GM21447 (cell line): ENCODE measurements around the gene DNAL1.
"Not testable (repeated sequence)": the region's sequence is repeated elsewhere in the genome, so short reads cannot be mapped to it uniquely, and the experiment has no call there.

Experiments used
- ATAC-seq: cut with Tn5 transposase; IDR thresholded peaks from one replicate; pipeline ENCODE4 v1.9.1; 2021; ENCODE audit not compliant: unreplicated experiment

Gene DNAL1

DNA sequence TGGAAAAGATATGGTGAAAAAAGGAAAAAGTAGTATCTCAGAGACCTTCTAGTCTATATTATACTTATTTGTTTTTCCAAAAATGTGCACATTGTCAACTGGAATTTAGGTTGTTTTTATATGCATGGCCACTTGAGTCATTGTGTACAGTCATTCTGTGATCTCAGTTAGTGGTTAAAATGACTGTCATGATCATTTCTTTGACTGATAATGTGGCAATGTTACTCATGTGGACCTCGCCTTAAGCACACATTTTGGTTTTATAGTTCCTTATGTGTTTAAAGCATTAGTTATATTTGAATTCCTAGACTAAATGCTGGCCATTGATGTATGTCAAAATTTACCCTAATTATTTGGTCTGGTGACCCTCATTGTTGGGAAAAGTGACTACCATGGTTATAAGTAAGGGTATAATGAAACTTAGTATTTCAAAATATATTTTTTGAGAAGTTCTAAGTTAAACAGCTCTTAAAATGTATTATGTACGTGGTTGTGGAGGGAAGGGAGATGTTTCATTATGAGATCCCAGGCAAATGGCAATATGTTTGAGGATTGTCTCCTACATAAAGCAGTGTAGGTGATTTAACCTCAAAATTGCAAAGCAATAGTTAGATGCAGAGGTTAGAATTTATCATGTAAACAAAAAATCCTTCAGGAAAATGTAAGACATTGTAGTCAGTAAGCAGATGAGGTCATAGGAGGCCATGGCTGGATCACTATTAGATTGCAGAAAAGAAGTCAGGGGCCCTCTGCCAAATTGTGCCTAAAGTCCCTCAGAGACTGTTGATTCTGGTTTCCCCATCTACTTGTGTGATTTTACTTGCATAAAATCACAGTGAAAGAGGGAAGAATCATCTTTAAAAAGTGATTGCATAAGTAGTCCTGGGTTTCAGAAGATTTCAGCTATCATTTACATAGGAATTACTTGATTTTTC is 51.9 kb downstream of the DNAL1 start:
- ATAC-seq, result peak; percentile 76

DNA sequence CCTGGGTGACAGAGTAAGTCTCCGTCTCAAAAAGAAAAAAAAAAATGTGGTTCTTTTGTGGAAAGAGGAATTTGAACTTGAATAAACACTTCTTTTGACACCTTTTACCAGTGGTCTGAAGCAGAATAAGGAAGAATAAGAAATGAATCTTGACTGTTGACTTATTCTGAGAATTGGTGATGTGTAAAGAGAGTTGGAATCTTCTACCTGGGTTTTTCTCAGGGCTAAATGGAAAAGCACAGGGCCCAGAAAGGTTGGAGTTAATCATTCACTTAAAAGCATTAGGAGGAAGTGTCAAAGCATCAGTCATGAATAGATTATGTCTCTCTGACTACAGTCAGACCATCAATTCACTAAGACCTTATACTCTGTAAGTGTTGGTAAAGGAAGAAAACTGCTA is 55.5 kb downstream of the DNAL1 start:
- ATAC-seq, result no peak

DNA sequence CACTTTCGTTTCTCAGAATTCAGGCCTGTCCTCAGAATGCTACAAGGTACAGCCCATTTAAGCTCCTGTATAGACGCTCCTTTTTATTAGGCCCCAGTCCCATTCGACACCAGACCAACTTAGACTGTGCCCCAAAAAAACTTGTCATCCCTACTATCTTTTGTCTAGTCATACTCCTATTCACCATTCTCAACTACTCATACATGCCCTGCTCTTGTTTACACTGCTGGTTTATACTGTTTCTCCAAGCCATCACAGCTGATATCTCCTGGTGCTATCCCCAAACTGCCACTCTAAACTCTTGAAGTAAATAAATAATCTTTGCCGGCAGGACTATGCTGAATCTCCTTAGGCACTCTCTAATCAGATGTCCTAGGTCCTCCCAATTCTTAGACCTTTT is 63.3 kb downstream of the DNAL1 start:
- ATAC-seq, result not testable (repeated sequence)

DNA sequence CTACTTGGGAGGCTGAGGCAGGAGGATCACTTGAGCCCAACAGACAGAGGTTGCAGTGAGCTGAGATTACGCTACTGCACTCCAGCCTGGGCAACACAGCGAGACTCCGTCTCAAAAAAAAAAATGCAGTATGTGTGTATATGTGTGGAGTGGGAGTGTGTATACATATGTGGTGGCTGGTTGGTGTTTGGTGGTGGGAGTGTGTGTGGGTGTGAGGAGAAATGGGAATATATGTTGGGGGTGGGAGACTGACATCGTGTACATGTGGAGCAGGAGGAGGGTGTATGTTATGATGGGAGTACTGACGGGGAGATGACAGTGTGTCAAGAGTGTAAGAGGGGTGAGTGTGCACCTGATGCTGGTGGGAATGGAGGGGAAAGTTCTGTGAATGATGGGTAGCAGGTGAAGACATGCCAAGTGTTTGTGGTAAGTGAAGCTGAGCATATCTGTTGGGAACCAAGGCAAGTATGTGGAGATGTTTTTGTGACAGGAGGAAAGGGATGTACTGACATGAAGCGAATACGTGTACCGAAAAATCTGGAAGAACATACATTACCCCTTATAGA is 65.2 kb downstream of the DNAL1 start:
- no peak for ATAC-seq

DNA sequence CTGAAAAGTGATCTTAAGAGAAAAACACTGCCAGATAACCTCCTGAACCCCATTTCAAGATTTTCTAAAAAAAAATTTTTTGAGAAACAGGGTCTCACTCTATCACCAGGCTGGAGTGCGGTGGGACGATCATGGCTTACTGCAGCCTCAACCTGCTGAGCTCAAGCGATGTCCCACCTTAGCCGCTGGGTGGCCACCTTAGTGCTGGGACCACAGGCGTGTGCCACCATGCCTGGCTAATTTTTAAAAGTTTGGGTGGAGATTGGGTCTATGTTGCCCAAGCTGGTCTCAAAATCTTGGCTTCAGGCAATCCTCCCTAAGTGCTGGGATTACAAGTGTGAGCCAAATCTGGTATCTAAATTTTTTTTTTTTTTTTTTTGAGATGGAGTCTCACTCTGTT is 66.0 kb downstream of the DNAL1 start:
- no peak for ATAC-seq

DNA sequence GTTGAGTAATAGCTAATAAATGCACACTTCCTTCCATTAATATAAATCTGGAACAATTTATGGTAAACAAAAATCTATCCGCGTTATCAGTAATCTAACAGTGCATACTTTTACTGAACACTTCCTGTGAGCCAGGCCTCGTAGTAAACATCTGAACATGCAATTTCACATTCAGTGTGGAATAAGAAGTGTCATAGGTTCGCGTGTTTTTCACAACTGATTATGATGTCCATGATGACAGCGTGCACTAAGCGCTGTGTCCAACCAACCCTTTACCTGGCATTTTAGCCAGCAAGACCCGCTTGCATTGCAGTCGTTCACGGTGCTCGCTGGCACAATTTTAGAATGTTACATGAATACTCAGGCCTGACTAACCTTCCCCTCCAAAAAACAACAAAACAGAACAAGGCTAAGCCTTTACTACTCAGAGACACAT is 67.3 kb downstream of the DNAL1 start:
- no peak for ATAC-seq

DNA sequence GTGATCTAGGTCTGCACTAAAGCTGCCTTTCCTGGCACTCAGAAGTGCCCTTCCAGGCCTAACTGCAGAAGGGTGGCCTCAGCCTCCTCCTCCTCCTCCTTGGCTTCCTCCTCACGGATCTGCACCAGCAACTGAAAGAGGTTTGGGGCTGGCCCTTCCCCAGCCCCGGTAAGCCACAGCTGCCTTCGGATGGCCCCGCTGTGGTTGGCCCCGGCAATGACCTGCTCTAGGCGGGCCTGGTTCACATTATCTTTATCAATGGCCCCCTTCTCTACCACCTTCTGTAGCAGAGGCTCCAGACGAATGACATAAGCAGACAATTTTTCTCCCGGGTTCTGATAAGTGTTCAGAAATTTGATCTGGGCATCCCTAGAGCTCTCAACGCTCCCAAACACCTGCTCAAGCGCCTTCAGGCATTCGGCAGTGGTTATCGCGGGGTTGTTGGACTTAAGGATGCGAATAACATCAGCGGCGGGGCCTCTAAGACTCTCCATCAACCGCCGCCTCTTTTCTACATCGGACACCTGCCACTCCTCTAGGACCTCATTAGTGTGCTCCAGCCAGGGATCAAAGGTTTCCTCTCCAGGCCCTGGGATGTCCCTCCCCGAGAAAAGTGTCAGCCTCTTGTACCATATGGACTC is 67.9 kb downstream of the DNAL1 start:
- ATAC-seq, result peak; percentile 37

DNA sequence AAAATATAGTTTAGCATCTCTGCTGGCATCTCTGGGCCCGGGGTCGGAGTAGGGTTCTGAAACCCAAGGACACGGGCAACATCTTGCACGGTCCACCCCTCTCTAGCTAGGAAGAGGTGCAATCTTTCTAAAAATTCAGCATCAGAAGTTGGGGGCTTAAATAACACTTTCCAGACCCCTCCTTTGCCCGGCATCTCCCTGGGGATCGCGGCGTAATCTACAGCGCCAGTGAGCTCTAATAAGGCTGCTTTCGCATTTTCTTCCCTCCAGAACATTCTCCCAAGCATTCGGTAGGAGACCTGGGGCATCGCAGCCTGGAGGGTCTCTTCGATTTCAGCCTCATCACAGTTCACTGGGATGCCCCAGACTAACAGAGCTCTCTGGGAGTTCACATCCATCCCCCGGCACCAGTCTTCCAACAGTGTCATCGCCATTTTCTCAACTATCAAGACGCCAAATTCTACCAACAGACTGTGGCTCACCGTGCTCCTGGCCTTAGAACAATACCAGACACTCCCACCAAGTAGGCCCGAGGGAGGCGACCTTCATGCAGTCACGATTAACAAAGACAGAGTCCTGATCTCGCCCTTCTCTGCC is 68.5 kb downstream of the DNAL1 start:
- peak; percentile 5 for ATAC-seq

DNA sequence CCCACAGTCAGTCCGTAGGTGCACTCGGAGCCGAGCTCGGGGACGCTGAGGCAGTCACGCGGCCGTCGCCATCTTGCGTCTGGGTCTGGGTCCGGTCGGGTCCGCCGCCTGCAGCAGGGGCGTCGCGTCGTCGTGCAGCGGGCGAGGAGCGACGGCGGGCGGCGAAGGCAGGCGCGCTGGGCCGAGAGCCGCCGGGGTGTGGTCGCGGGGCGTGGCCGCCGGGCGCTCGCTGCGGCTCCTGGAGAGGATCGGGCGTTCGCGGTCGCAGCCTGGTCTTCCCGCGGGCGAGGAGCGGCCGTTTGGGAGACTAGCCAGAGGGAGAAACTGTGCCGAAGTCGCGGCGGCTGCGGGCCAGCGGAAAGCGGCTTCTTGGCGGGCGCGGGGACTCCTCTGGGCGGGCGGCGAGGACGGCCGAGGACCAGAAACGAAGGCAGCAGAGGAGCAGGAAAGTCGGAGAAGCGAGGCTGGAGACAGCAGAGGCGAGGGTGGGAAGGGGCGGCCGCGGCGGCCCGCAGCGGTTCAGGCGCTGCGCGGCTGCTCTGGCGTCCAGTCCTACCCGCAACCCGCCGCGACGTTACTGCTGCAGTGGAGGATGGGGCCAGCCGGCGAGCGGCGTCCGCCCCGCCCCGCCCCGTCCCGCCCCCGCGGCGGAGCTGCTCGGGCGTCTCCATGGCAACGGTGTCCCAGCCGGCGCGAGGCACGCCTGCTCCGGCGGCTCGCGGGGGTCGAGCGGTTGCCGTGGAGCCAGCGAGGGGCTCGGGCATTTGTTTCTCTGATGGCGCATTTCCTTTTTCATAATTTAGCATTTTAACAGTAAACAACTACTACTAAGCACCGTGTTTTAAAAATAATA is 69.2 kb downstream of the DNAL1 start, which contains the start of gene PNMA1:
PNMA1 (minus strand) TSS at position 582 of the 853 bp plus-strand sequence. CDS start 745 bp downstream, outside the sequence.
- peak; percentile 68 for ATAC-seq

DNA sequence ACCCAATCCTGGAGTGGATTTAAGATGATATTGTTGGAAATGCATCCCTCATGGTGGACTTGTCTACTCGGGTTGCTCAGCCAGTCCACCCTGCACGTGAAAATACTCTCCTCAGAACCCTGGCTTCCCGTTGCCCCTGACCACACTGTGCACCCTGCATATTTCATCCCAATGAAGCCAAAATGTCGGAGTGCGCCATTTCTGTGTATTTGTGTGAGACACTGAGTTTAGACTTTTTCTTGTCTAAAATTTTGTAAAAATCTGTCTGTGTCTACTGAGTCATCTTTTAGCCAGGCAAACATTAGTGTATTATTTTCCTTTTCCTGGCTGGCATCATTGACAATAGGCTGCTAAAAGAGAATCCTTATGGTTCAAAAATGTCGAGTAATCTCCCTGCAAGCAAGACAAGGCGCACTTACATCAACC is 69.9 kb downstream of the DNAL1 start:
- no peak for ATAC-seq

DNA sequence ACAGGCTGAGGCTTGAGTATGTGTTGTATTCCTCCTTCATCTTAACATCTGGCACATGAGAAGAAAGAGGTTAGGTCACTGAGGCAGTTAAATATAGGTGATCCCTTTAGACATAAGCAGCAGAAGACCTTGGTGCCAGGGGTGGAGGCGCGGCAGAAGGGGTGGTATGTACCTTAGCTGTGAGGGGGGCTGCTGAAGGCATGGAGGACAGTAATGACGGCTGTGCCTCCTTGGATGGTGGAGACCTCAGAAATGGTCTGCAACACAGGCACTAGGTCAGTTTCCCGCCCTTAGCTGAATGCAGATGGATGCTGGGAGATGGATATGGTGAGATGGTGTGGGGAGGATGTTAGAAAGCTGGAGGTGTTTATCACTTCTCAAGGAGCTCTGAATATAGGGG is 70.9 kb downstream of the DNAL1 start:
- no peak for ATAC-seq

DNA sequence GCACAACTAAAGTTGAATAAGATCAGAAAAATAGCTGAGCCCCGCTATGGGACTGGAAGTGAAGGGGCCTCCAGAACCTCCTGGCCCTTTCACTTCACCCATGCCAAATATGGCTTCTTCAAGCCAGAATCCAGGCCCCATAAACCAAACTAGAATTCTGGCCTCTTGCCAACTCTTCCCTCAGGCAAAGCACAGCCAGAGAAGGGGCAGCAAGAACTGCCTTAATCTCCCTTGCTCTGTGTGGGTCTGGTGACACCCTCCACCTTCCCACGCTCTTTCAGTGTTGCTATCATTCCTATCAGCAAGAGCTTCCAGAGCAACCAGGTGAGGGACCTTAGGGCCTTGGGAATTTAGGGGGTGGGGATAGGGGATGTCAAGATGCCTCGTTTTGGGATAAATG is 72.5 kb downstream of the DNAL1 start:
- ATAC-seq, result no peak

DNA sequence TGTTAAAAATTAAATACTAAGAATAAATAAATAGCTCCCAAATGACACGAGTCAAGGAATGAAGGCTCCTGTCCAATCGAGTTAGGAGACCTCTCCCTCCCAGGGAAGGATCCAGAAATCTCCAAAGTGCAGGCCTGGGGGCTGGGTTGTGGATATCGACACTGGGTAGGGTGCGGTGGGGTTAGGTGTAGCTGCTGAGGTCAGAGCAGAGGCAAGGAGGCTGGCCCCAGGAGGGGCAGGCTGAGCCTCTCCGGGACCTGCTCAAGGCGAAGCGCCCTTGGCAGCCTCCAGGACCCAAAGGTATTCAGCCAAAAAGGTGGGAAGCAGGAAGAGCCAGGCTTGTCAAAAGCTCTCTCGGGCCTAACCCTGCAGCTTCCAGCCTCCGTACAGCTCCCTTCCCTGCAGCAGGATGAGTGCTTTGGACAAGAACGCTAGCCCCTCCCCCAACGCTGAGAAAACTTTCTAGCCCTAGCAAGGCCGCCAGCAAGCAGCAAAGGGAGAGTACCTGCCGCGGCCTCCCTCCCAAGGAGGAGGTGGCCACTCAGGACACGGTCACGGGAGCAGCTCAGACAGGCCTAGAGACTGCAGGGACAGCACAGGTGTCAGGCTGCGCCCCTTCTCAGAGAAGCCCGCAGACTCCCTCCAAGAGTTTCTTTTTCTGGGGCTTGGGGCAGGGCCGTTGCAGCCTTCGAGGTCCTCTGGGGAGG is 73.1 kb downstream of the DNAL1 start:
- ATAC-seq, result no peak

DNA sequence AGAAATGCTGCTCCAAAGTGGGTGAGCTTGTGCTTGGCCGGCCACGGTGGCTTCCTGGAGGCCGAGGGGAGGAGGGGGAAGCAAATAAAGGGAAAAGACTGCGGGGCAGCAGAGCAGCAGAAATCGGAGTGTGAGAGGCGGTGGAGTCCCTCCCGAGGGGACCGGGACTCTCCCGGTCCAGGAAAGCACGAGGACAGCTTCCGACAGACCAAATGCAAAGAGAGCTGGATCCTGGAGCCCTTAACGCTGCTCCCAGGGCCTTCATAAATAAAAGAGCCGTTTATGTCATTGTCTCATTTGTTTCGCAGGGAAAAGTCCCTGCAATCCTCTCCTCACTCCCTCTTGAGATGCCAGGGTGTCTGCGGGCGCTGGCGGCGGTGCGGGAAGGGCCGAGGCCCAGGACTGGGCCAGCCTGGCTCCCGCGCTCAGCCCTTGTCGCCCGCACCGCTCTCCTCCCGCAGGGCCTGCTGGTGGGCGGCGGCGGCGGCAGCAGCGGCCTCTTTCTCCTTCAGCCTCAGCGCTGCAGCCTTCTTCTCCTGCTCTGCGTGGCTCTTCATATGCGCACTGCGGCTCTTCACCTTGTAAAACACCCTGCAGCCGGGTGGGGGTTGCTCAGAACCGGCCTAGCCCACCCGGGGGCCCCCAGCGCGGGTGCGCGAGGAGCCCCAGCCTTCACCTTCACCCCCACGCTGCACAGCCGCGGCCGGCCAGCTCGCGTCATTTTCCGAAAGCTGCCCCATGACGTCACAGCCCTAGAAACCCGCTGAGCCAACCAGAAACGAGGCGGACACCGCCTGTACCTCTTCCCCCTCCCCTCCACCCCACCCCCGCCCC is 73.8 kb downstream of the DNAL1 start:
- ATAC-seq, result no peak

DNA sequence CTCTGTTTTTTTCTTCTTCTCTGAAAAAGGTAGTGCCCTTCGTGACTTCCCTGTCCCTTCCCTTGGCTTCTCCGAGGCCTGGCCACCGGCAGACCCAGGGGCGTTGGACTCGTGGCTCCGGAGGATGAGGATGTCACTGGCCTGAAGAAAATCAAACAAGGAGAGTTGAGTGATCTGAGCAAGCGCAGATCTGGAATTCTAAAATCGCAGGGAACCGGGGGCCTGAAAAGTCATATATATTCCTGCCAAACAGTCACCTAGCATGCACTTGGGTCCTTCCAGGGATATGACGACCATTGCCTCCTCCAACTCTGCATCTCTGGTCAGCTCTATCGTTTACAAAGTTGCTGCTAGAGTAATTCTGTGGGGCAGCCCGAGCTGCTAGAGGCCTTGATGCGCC is 74.6 kb downstream of the DNAL1 start:
- no peak for ATAC-seq

DNA sequence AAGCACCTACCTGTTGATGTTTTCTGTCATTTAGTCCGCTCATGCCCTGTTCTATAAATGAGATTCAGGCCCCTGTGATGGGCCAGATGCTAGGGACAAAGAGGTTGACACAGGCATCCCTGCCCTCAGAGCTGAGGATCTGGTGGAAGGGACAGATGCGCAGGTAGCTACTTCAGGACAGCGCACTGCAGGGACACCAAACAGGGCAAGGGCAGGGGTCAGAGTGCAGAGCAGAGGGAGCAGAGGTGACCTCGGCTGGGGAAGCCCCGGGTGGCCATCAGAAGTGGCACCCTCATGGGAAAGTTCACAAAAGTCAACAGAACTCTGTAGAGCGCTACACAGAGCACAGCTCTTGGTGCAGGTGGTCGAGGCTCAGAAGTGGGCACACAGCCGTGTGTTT is 75.0 kb downstream of the DNAL1 start:
- ATAC-seq, result no peak

DNA sequence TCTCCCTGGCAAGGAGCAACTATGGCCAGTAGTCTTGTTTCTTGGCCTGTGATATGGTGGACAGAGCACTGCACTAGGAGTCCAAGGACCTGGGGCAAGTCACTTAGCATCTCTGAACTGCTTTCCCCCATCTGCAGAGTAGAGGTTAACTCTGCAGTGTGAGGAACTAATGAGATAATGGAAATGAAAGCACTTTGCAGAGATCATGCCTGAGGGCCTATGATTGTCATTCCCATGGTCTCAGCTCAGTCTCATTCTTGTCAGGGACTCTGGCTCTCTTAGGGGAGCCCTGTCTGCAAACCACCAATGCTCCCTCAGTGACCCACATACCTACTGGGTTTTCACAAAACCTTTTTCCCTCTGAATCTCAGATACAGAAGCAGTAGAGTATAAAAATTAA is 75.8 kb downstream of the DNAL1 start:
- ATAC-seq, result no peak

DNA sequence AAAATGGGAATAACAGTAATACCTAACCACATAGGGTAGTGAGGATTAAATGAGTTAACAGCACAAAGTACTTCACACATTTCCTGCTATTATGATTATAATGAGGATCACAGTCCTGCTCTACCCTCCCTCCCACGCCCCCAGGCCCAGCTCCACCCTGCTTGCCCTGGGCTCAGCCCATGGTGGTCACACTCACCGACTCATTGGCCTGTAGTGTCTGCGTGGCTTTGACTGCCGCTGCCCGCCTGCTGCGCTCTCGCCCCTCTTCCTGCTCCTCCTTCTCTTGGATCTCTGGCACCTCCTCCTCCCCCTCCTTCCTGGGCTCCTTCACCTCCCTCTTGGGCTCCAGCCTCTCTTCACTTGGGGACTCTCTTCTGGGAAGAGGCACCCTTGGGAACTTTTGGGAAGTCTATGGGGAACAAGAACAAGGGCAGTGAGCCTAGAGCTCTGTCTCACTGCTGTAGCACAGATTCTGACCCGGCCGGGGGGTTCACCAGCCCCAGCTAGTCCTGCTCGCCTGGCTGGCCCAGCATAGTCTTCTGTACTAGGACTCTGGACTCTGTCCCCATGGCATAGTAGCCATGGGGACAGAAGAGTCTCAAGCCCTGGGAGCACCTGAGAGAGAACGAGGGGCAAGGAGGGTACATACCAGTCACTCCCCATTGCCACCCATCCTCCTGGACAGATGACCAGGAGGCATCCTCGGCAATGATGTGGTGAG is 76.5 kb downstream of the DNAL1 start:
- no peak for ATAC-seq
